A549 (cell line): ENCODE results near the gene IDE. TPM values are rescaled to one million over a fixed set of nuclear protein-coding genes. Genes with fewer than 3 reads are reported as not detected.

Experiments used
- ATAC-seq, 2 experiments: fragments of 200-7000 bp in 1 of 2; fragments of >200 bp in 1 of 2; cut with Nextera tagmentation in 1 of 2; cut with Tn5 transposase in 1 of 2; 3 replicates each; pipeline versions ENCODE4 v1.8.0 to v1.9.1; 2018 to 2020; ENCODE audit warnings: mild to moderate bottlenecking in 1 of 2, moderate library complexity in 1 of 2
- CTCF ChIA-PET: fragments of 300-600 bp; sonication (Branson Sonifier 250); formaldehyde crosslinking; extraction: SDS; loops from one replicate; lab custom pipeline; 2021; ENCODE audit warnings: antibody characterized with exemption, inconsistent platforms; lab: Yijun Ruan, JAX
- POLR2A ChIA-PET: fragments of 350-600 bp; formaldehyde crosslinking; extraction: SDS; loops from one replicate; lab custom pipeline; 2021; ENCODE audit warnings: antibody characterized with exemption, inconsistent platforms; lab: Yijun Ruan, JAX
- DNase-seq, 2 experiments: peaks; one replicate each; pipeline versions ENCODE4 v3.0.0 to v3.0.0-alpha.2; 2011 to 2016; ENCODE audit warnings: low read depth in 1 of 2, low spot score in 1 of 2
- FAIRE-seq: peaks from 2 replicates; lab custom pipeline; 2011; peaks lifted over from hg19 to GRCh38; lab: Jason Lieb, UNC
- H3K27ac ChIP-seq, 2 experiments: fragments of >200 bp; sonication (Bioruptor Twin); formaldehyde crosslinking; 3 replicates each; pipeline ENCODE4 v1.5.1; 2016 to 2017
- H3K4me1 ChIP-seq: fragments of >200 bp; sonication (Bioruptor Twin); formaldehyde crosslinking; 3 replicates; pipeline ENCODE4 v1.6.1; 2016
- H3K4me2 ChIP-seq: fragments of >200 bp; sonication (Bioruptor Twin); formaldehyde crosslinking; 3 replicates; pipeline ENCODE4 v1.6.1; 2016
- H3K4me3 ChIP-seq: fragments of >200 bp; sonication (Bioruptor Twin); formaldehyde crosslinking; 3 replicates; pipeline ENCODE4 v1.5.1; 2016
- H3K9me3 ChIP-seq: fragments of >200 bp; sonication (Bioruptor Twin); formaldehyde crosslinking; 3 replicates; pipeline ENCODE4 v1.6.1; 2016
- BHLHE40 ChIP-seq: IDR thresholded peaks from 2 replicates; pipeline ENCODE4 v1.6.1; 2012; ENCODE audit warnings: low read depth, low read length, inconsistent platforms
- CBX8 ChIP-seq: fragments of 200-600 bp; sonication (generic); IDR thresholded peaks from 2 replicates; pipeline ENCODE4 v1.6.1; 2016
- CEBPB ChIP-seq, 2 experiments: fragments of >200 bp in 1 of 2; sonication (Bioruptor Twin) in 1 of 2; formaldehyde crosslinking in 1 of 2; IDR thresholded peaks; 2 replicates each; pipeline ENCODE4 v1.6.1; 2012 to 2016
- CHD2 ChIP-seq: fragments of 150-350 bp; IDR thresholded peaks from 2 replicates; pipeline ENCODE4 v1.6.1; 2014; ENCODE audit warnings: low read length; ENCODE audit not compliant: partially characterized antibody
- CHD4 ChIP-seq: fragments of 200-600 bp; sonication (generic); IDR thresholded peaks from 2 replicates; pipeline ENCODE4 v1.6.1; 2016; ENCODE audit warnings: antibody characterized with exemption, mild to moderate bottlenecking, borderline replicate concordance
- CTCF ChIP-seq: fragments of >200 bp; sonication (Bioruptor Twin); formaldehyde crosslinking; IDR thresholded peaks from 3 replicates; pipeline ENCODE4 v1.5.1; 2016
- E2F6 ChIP-seq: IDR thresholded peaks from 2 replicates; pipeline ENCODE4 v1.6.1; 2012; ENCODE audit warnings: low read depth, borderline replicate concordance
- ELK1 ChIP-seq: fragments of 150-350 bp; IDR thresholded peaks from 2 replicates; pipeline ENCODE4 v1.6.1; 2014; ENCODE audit warnings: low read depth, mild to moderate bottlenecking, low read length
- FOSB ChIP-seq: fragments of 250-450 bp; sonication (Bioruptor Pico); IDR thresholded peaks from 2 replicates; pipeline ENCODE4 v1.5.0; 2020; ENCODE audit warnings: mild to moderate bottlenecking, moderate library complexity
- FOSL2 ChIP-seq, 2 experiments: fragments of 450-650 bp in 1 of 2; fragments of >200 bp in 1 of 2; sonication (Bioruptor Twin) in 1 of 2; formaldehyde crosslinking; IDR thresholded peaks; 2 replicates each; pipeline versions ENCODE4 v1.5.0 to v1.6.1; 2016 to 2020; ENCODE audit warnings: mild to moderate bottlenecking in 1 of 2, moderate library complexity in 1 of 2
- FOXS1 ChIP-seq: fragments of 250-450 bp; sonication (Bioruptor Pico); IDR thresholded peaks from 2 replicates; pipeline ENCODE4 v1.5.0; 2020; ENCODE audit warnings: mild to moderate bottlenecking, moderate library complexity
- GATA3 ChIP-seq: IDR thresholded peaks from 2 replicates; pipeline ENCODE4 v1.6.1; 2012; ENCODE audit warnings: borderline replicate concordance
- HDAC2 ChIP-seq: fragments of 200-600 bp; sonication (generic); IDR thresholded peaks from 2 replicates; pipeline ENCODE4 v1.6.1; 2016
- HEYL ChIP-seq: fragments of 250-450 bp; sonication (Bioruptor Pico); IDR thresholded peaks from 2 replicates; pipeline ENCODE4 v1.8.0; 2021; ENCODE audit warnings: mild to moderate bottlenecking, moderate library complexity
- HMGXB4 ChIP-seq: fragments of 250-450 bp; sonication (Bioruptor Pico); IDR thresholded peaks from 2 replicates; pipeline ENCODE4 v1.5.0; 2021; ENCODE audit warnings: mild to moderate bottlenecking, moderate library complexity, borderline replicate concordance
- HOXB13 ChIP-seq: fragments of 250-450 bp; sonication (Bioruptor Pico); IDR thresholded peaks from 2 replicates; pipeline ENCODE4 v1.5.0; 2020; ENCODE audit warnings: low read depth, mild to moderate bottlenecking, moderate library complexity
- JUN ChIP-seq, 2 experiments: fragments of >200 bp; sonication (Bioruptor Twin); formaldehyde crosslinking; IDR thresholded peaks; 2 replicates in 1 of 2; 3 replicates in 1 of 2; pipeline ENCODE4 v1.6.1; 2016 to 2017
- JUNB ChIP-seq: fragments of >200 bp; sonication (Bioruptor Twin); formaldehyde crosslinking; IDR thresholded peaks from 2 replicates; pipeline ENCODE4 v1.6.1; 2016
- KDM1A ChIP-seq: fragments of 200-600 bp; sonication (generic); IDR thresholded peaks from 2 replicates; pipeline ENCODE4 v1.6.1; 2016; ENCODE audit warnings: low read depth, mild to moderate bottlenecking
- MAFK ChIP-seq: fragments of 450-650 bp; IDR thresholded peaks from 2 replicates; pipeline ENCODE4 v1.6.1; 2014; ENCODE audit not compliant: partially characterized antibody
- MAX ChIP-seq: IDR thresholded peaks from 2 replicates; pipeline ENCODE4 v1.6.1; 2012
- MYC ChIP-seq: IDR thresholded peaks from 2 replicates; pipeline ENCODE4 v1.6.1; 2012; ENCODE audit warnings: mild to moderate bottlenecking, inconsistent platforms, low read length, improper control_type of control experiment, borderline replicate concordance
- NPAS2 ChIP-seq: fragments of 250-450 bp; sonication (Bioruptor Pico); IDR thresholded peaks from 2 replicates; pipeline ENCODE4 v1.8.0; 2022; ENCODE audit warnings: mild to moderate bottlenecking, moderate library complexity, borderline replicate concordance
- PHF8 ChIP-seq: fragments of 200-600 bp; sonication (generic); IDR thresholded peaks from 2 replicates; pipeline ENCODE4 v1.6.1; 2016; ENCODE audit warnings: low read depth, mild to moderate bottlenecking, antibody characterized with exemption, moderate library complexity, borderline replicate concordance
- POLR2AphosphoS2 ChIP-seq: conservative IDR thresholded peaks from 2 replicates; pipeline ENCODE4 v1.6.1; 2012; ENCODE audit warnings: low read length, improper control_type of control experiment, inconsistent platforms
- RARB ChIP-seq: fragments of 250-450 bp; sonication (Bioruptor Pico); IDR thresholded peaks from 2 replicates; pipeline ENCODE4 v1.8.0; 2021; ENCODE audit warnings: mild to moderate bottlenecking, moderate library complexity
- RFX5 ChIP-seq: fragments of 450-650 bp; IDR thresholded peaks from 2 replicates; pipeline ENCODE4 v1.7.1; 2014; ENCODE audit warnings: antibody characterized with exemption, mild to moderate bottlenecking, moderate library complexity
- SMC3 ChIP-seq: fragments of >200 bp; sonication (Bioruptor Twin); formaldehyde crosslinking; IDR thresholded peaks from 3 replicates; pipeline ENCODE4 v1.6.1; 2018; ENCODE audit warnings: inconsistent platforms
- SREBF2 ChIP-seq: fragments of 450-650 bp; IDR thresholded peaks from 2 replicates; pipeline ENCODE4 v1.6.1; 2014; ENCODE audit warnings: mild to moderate bottlenecking, moderate library complexity
- USF2 ChIP-seq: fragments of 450-650 bp; IDR thresholded peaks from 2 replicates; pipeline ENCODE4 v1.6.1; 2014; ENCODE audit warnings: antibody characterized with exemption
- ZFP36 ChIP-seq: fragments of 450-650 bp; IDR thresholded peaks from 2 replicates; pipeline ENCODE4 v1.6.1; 2014; ENCODE audit warnings: borderline replicate concordance; ENCODE audit not compliant: partially characterized antibody
- ZNF302 ChIP-seq: fragments of 250-450 bp; sonication (Bioruptor Pico); IDR thresholded peaks from 2 replicates; pipeline ENCODE4 v1.9.0; 2021; ENCODE audit warnings: inconsistent platforms, mild to moderate bottlenecking, moderate library complexity
- WGBS: methylation state at CpG from one replicate; pipeline ENCODE4 v1.1.6; 2017; ENCODE audit errors: missing lambda C conversion rate; 5-methylcytosine and 5-hydroxymethylcytosine counted together
- polyA plus RNA-seq, 4 experiments: library from polyadenylated mRNA; depleted of rRNA in 3 of 4; stranded (reverse); fragments of >200 nt; fragmentation: RNase III in 1 of 4; extraction: RNeasy Plus Mini Kit Qiagen cat#74134 plus additional on column Dnase treatment in 1 of 4; gene quantifications; 2 replicates in 3 of 4; 3 replicates in 1 of 4; pipeline ENCODE4 v1.2.3, GENCODE V29; 2011 to 2017

The IDE gene
- polyA plus RNA-seq, 2 of the 4 experiments (the other 2 are of a cell fraction): 25.1 to 61.1 TPM

- TF ChIP-seq ZFP36 (no peak), E2F6 (0 out of 2 replicates have a peak, but pooled peaks have one; percentile 18), MAX (peak; percentile 68), MYC (peak; percentile 29; the same call in 1 of the 2 replicates), JUNB (no peak), SREBF2 (no peak), HOXB13 (CRISPR knock-in tag) (no peak), HDAC2 (peak; percentile 91), RARB (CRISPR knock-in tag) (no peak), CTCF (no peak), GATA3 (no peak), NPAS2 (CRISPR knock-in tag) (no peak), CBX8 (no peak), ELK1 (no peak), POLR2AphosphoS2 (no peak), FOXS1 (no peak), CHD2 (no peak), RFX5 (no peak), USF2 (no peak), ZNF302 (no peak), FOSB (CRISPR knock-in tag) (peak; percentile 44; the same call in 1 of the 2 replicates), BHLHE40 (no peak)
Observed at GRCh38 chr10:92592761-92593618, 19.1 kb upstream of the IDE start, which contains the start of gene KIF11 (continued).

GRCh38 chr10:92591550-92592022, 17.7 kb upstream of the IDE start:
- Histone ChIP-seq H3K9me3 (no peaks in the 10 kb centered on the region), H3K27ac (peak overlapping the region; percentile 95 to 96), H3K4me1 (peaks cover 22% of the 10 kb centered on the region), H3K4me2 (peak overlapping the region; percentile 86), H3K4me3 (peak overlapping the region; percentile 63)
- 0% methylated on average over 17 of the region's 38 CpGs for WGBS
- FAIRE-seq (no peak), DNase-seq (peak; percentile 77 to 96), ATAC-seq (peak; percentile 88 to 90)
- CTCF ChIA-PET: interaction anchor here (0.6 to 2.1 kb wide), 16 partner anchors 9 to 305 kb away, joined by 3 to 19 read pairs (median 4); partner anchors contain the start of genes HHEX and IDE
- POLR2A ChIA-PET: interaction anchor here (0.6 to 2.9 kb wide), 11 partner anchors 11 to 706 kb away, joined by 3 to 32 read pairs (median 5); partner anchors contain the start of genes EXOC6, HHEX and IDE
- TF ChIP-seq FOSB (CRISPR knock-in tag) (no peak), FOSL2 (IDR thresholded peaks at IDR 0.05) (no peak), FOSL2 (CRISPR knock-in tag; IDR thresholded peaks at IDR 0.05) (no peak), PHF8 (peak; percentile 69), E2F6 (peak; percentile 66), HDAC2 (no peak), SMC3 (no peak), HEYL (CRISPR knock-in tag) (no peak), JUN (IDR thresholded peaks at IDR 0.05) (peak; percentile 79 to 84; a peak in 4 of 5 replicates), SREBF2 (no peak), HMGXB4 (CRISPR knock-in tag) (no peak), CHD4 (no peak), KDM1A (no peak), GATA3 (no peak), HOXB13 (CRISPR knock-in tag) (no peak), MAFK (peak; percentile 37), CEBPB (IDR thresholded peaks at IDR 0.05) (no peak)
